ENCODE results near the gene CTNNA3. TPM values are rescaled to one million over a fixed set of nuclear protein-coding genes. Genes with fewer than 3 reads are reported as not detected.

The CTNNA3 gene
- total RNA-seq, 2 donors from 2014 or later: under 0.01 to 0.33 TPM

GRCh38 chr10:66291133-66291532, 1404.9 kb downstream of the CTNNA3 start:
- Histone ChIP-seq H3K4me1 (no peaks in the 10 kb centered on the region), H3K27ac (no peak overlapping the region), H3K9me3 (no peaks in the 10 kb centered on the region), H3K4me3 (no peak overlapping the region), H3K27me3 (no peaks in the 10 kb centered on the region), H3K36me3 (replicated peaks in 1 of 2; ENCODE audit: insufficient read depth in 1 of 2, low read depth in 2 of 2) (no peaks in the 10 kb centered on the region)
- TF ChIP-seq POLR2A (IDR thresholded peaks at IDR 0.05) (no peak), CTCF (IDR thresholded peaks at IDR 0.05) (no peak)
- no peak for DNase-seq
- ATAC-seq: no peak
- WGBS, 2 donors: 71 to 76% methylated on average over 2 of the region's 2 CpGs
- intact Hi-C loops (cut with DNase I): no loop called here

- no peak for DNase-seq
- H3K4me1 ChIP-seq: no peaks in the 10 kb centered on the region
- no peak overlapping the region for H3K4me3 ChIP-seq
- H3K36me3 ChIP-seq (replicated peaks in 1 of 2; ENCODE audit: insufficient read depth in 1 of 2, low read depth in 2 of 2): no peaks in the 10 kb centered on the region
- ATAC-seq: no peak
- H3K27ac ChIP-seq: no peak overlapping the region
- no peak for TF ChIP-seq CTCF (IDR thresholded peaks at IDR 0.05)
- H3K9me3 ChIP-seq: no peaks in the 10 kb centered on the region
- no peaks in the 10 kb centered on the region for H3K27me3 ChIP-seq
- intact Hi-C loops (cut with DNase I): no loop called here
Measured at GRCh38 chr10:66284621-66285020, 1411.4 kb downstream of the CTNNA3 start.

GRCh38 chr10:66283874-66284464, 1412.0 kb downstream of the CTNNA3 start:
- TF ChIP-seq CTCF (IDR thresholded peaks at IDR 0.05) (no peak), POLR2A (IDR thresholded peaks at IDR 0.05) (no peak)
- H3K36me3 ChIP-seq (replicated peaks in 1 of 2; ENCODE audit: insufficient read depth in 1 of 2, low read depth in 2 of 2): no peaks in the 10 kb centered on the region
- H3K4me1 ChIP-seq: no peaks in the 10 kb centered on the region
- no peaks in the 10 kb centered on the region for H3K9me3 ChIP-seq
- DNase-seq (no peak), ATAC-seq (no peak)
- H3K4me3 ChIP-seq: no peak overlapping the region
- H3K27ac ChIP-seq: no peak overlapping the region
- 54 to 71% methylated on average over 4 of the region's 4 CpGs for WGBS, 2 donors
- intact Hi-C loops (cut with DNase I): no loop called here
- no peaks in the 10 kb centered on the region for H3K27me3 ChIP-seq

- Histone ChIP-seq H3K9me3 (no peaks in the 10 kb centered on the region), H3K4me3 (no peak overlapping the region), H3K27ac (no peak overlapping the region), H3K27me3 (no peaks in the 10 kb centered on the region), H3K4me1 (no peaks in the 10 kb centered on the region), H3K36me3 (replicated peaks in 1 of 2; ENCODE audit: insufficient read depth in 1 of 2, low read depth in 2 of 2) (no peaks in the 10 kb centered on the region)
- ATAC-seq (no peak), DNase-seq (no peak)
- no peak for TF ChIP-seq CTCF (IDR thresholded peaks at IDR 0.05)
- TF ChIP-seq POLR2A (IDR thresholded peaks at IDR 0.05): no peak
- intact Hi-C loops (cut with DNase I): no loop called here
- 73 to 80% methylated on average over 2 of the region's 2 CpGs for WGBS, 2 donors
Measured at GRCh38 chr10:66283064-66283463, 1412.9 kb downstream of the CTNNA3 start.

- 80 to 81% methylated on average over 1 of the region's 1 CpG for WGBS, 2 donors
Measured at GRCh38 chr10:66281327-66281726, 1414.7 kb downstream of the CTNNA3 start.

More at GRCh38 chr10:66281327-66281726, 1414.7 kb downstream of the CTNNA3 start:
- Histone ChIP-seq H3K36me3 (replicated peaks in 1 of 2; ENCODE audit: insufficient read depth in 1 of 2, low read depth in 2 of 2) (no peaks in the 10 kb centered on the region), H3K9me3 (no peaks in the 10 kb centered on the region), H3K27ac (no peak overlapping the region), H3K27me3 (no peaks in the 10 kb centered on the region), H3K4me1 (no peaks in the 10 kb centered on the region), H3K4me3 (no peak overlapping the region)
- ATAC-seq (no peak), DNase-seq (no peak)
- intact Hi-C loops (cut with DNase I): no loop called here
- TF ChIP-seq POLR2A (IDR thresholded peaks at IDR 0.05): no peak
- TF ChIP-seq CTCF (IDR thresholded peaks at IDR 0.05): no peak
